ENCODE results near the gene INSRR.

The INSRR gene

GRCh38 chr1:156826630-156827029, 32.3 kb downstream of the INSRR start:
- no peak for DNase-seq (ENCODE audit: low read depth)

- DNase-seq (ENCODE audit: low read depth) = no peak
Measured at GRCh38 chr1:156823210-156823790, 35.6 kb downstream of the INSRR start.

DNA sequence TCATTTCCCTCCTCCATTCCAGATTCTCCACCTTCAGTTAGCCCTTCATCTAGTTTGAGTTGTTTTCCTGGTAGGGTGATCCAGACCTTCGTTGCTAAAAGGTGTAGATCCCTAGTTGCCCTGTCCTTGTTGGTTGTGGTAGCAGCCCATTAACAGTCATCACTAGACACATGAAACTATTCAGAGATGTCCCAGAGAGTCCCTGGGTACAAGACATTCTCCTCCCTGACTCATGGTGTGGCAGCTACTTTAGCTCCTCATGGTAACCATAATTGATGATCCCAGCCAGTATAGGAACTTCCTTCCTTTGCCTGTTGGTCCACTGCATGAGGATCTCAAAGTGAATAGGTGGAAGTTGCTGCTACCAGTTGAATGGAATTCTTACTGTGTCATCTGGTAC, 36.2 kb downstream of the INSRR start:
- no peak for DNase-seq (ENCODE audit: low read depth)

DNA sequence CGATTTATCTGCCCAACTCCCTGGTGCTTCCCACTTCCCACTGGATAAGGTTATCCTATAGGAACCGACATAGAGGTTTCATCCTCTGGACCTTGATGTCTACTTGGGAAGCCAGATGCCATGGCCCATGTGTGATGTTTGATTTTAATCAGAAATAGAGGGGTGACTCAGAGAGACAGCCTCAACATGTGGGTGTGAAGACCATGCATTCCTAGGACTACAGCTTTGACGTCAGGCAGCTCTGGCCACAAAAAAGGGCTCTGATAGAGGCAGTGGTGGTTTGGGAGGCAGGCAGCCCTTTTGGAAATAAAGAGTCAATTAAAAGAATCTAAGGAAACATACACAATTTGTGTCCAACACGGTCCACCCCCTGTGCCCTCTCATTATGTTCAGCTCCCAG, 37.1 kb downstream of the INSRR start:
- DNase-seq (ENCODE audit: low read depth) = no peak

GRCh38 chr1:156816561-156817328, 42.2 kb downstream of the INSRR start, which contains the start of gene SH2D2A:
Gene SH2D2A, minus strand, starts transcription at chr1:156816848. Its CDS starts 140 bp downstream, at chr1:156816708.
- peak; percentile 73 for DNase-seq (ENCODE audit: low read depth)

- DNase-seq (ENCODE audit: low read depth) = no peak
Measured at GRCh38 chr1:156815961-156816422, 42.9 kb downstream of the INSRR start.

- DNase-seq (ENCODE audit: low read depth) = no peak
Measured at GRCh38 chr1:156815307-156815826, 43.5 kb downstream of the INSRR start.

GRCh38 chr1:156814571-156815260, 44.2 kb downstream of the INSRR start:
- no peak for DNase-seq (ENCODE audit: low read depth)

DNA sequence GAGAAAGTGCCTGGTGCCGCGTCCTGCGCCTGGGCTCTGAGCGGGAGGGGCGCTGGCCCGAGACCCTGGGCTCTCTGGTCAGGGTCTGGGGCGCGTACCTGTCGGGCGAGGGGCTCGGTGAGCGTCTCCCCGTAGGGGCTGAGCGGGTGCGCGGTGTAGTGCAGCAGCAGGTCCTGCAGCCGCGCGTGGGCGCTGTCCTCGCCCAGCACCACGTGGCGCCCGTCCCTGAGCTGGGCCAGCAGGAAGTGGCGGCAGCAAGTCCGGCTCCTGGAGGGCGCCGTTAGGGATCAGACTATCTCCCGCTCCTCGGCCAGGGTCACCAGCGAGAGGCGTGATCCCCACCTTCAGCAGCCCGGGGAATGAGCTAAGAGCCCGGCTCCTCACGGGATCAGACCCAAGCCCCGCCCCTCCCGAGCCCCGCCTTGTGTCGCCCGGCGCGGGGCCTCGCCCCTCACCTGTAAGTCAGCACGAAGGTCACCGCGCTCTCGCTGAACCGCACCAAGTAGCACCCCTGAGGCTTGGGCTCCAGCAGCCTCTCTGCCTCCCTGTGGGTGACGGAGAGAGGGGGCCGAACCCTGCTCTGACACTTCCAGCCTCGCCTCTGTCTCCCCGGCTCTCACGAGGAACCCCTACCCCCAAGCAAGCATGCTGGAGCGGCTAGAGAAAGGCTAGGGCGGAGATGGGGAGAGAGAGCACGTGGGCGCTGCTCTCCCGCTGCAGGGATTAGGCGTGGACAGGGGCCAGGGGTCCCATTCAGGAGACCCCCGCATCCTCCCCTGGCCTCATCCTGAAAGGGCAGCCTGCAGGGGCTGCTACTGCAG, 45.0 kb downstream of the INSRR start:
- peak; percentile 47 for DNase-seq (ENCODE audit: low read depth)

GRCh38 chr1:156813298-156813697, 45.6 kb downstream of the INSRR start:
- DNase-seq (ENCODE audit: low read depth) = no peak

DNA sequence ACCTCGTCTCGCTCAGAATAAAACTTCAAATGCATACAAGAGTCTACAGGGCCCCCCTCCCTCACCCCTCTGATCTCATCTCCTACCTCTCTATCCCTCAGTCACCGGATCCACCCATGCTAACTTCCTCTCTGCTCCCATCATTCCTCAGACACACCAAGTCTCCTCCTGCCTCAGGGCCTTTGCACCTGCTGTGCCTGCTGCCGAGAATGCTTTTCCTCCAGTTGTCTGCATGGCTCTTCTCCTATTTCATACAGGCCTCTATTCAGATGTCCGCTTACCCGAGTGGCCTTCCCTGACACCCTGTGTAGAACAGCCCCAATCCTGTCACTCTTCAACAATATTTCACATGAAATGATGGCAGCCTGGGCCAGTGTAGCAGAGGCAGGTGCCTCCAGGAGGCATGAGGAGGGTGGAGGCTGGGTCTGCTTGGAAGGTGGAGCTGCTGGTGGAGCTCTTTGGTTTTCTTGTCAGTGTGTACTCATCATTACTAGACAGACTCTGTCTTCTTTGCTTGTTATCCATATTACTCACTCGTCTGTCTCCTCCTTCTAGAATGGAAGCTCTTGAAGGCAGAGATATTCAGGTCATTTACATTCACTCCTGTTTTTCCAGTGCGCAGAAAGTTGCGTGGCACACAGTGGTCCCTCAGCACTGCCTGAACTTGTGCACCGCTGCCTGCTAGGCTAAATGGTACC, 46.5 kb downstream of the INSRR start:
- no peak for DNase-seq (ENCODE audit: low read depth)

DNA sequence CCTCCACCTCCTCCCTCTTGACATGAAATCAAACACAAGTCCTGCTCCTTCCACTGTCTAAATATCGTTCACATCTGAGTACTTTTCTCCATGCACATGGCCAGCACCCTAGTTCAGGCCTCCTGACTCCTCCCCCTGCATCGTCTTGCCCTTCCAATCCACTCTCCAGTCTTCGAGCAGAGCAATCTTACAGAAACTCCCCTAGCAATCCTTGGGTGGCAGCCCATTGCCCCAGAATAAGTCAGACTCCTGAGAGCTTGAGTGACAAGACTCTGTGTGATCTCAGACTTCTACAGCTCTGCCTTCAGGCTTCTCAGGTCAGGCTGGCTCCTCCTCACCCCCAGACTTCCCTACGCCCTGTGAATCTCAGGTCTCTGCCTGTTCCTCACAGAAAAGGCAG, 47.7 kb downstream of the INSRR start:
- DNase-seq (ENCODE audit: low read depth) = no peak

- no peak for DNase-seq (ENCODE audit: low read depth)
Measured at GRCh38 chr1:156809711-156810366, 49.1 kb downstream of the INSRR start.

DNA sequence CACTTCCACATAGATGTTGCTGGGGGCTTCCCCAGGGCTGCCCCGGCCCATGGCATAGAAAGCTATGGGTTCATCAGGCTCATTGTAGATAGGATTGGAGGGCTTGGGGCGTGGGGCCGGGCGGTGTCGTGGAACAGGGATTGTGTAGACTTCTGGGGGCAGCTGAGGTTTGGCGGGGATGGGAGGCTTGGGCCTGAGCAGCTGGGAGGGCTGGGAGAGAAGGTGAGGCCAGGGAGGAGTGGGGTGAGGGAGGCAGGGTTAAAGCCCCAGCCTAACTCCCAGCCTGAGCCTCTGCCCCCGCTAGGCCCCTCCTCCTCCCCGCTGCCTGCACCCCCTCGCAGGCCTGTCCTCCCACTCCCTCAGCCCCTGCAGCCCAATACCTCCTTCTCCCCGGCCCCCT, 49.6 kb downstream of the INSRR start:
- DNase-seq (ENCODE audit: low read depth) = no peak

- no peak for DNase-seq (ENCODE audit: low read depth)
Measured at GRCh38 chr1:156808186-156809030, 50.5 kb downstream of the INSRR start.

GRCh38 chr1:156807627-156808026, 51.3 kb downstream of the INSRR start:
- DNase-seq (ENCODE audit: low read depth) = no peak

- DNase-seq (ENCODE audit: low read depth) = no peak
Measured at GRCh38 chr1:156806512-156807440, 52.1 kb downstream of the INSRR start.

GRCh38 chr1:156805766-156806511, 53.0 kb downstream of the INSRR start:
- no peak for DNase-seq (ENCODE audit: low read depth)
